HUDEP-2 (cell line): ENCODE data around the gene CADPS2.

Experiments used
- DNase-seq, 76 experiments: peaks; one replicate each; lab custom pipeline; 2025; ENCODE audit not compliant: unreplicated experiment in 76 of 76; lab: John Stamatoyannopoulos, UW

CADPS2 gene

GRCh38 chr7:122337011-122337410 is 549.2 kb downstream of the CADPS2 start:
- DNase-seq: no peak

GRCh38 chr7:122329145-122329802 is 557.0 kb downstream of the CADPS2 start:
- DNase-seq: no peak

DNA sequence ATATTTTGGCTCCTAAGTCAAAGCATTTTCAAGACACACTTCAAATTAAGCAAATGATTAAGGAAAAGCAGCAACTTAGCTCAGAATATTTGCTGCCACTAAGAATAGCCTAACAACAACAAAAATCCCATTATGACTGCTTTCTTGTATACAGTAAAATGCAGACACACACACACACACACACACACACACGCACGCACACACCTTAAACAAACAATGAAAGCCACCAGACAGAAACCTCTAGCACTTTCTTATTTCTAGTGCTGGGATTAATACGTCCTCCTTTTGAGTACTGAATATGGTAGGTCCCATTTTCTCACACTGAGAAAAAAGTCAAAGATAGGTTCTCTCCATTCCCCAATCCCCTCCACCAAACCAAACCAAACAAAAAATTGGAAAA is 558.3 kb downstream of the CADPS2 start:
- DNase-seq: no peak

- no peak for DNase-seq
Observed at GRCh38 chr7:122316467-122317388, 569.5 kb downstream of the CADPS2 start.

- DNase-seq: no peak
Observed at GRCh38 chr7:122315507-122316466, 570.5 kb downstream of the CADPS2 start.

GRCh38 chr7:122314284-122314683 is 572.0 kb downstream of the CADPS2 start:
- DNase-seq: no peak

- DNase-seq: no peak
Observed at GRCh38 chr7:122312789-122313188, 573.5 kb downstream of the CADPS2 start.

GRCh38 chr7:122311734-122312450 is 574.4 kb downstream of the CADPS2 start:
- no peak for DNase-seq

- DNase-seq: no peak
Observed at GRCh38 chr7:122311050-122311700, 575.1 kb downstream of the CADPS2 start.

- DNase-seq: no peak
Observed at GRCh38 chr7:122310119-122311021, 575.9 kb downstream of the CADPS2 start.

DNA sequence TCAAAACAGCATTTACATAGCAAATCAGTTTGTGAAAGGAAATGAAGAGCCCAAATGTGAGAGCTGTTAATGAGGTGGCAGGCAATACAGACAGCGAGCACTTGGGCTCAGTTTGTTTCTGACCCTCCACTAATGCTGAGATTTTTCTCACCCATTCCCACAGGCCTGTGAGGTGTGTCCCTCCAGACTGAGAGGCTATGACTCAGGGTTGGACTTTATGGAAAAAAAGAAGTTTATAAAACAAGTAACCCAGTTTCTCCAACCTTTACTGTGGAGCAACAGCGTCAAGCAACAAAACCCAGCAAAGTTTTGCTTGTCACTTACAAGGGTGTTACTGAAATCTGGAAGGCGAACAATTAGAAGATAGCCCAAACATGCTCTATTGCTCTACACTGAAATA is 576.8 kb downstream of the CADPS2 start:
- no peak for DNase-seq

DNA sequence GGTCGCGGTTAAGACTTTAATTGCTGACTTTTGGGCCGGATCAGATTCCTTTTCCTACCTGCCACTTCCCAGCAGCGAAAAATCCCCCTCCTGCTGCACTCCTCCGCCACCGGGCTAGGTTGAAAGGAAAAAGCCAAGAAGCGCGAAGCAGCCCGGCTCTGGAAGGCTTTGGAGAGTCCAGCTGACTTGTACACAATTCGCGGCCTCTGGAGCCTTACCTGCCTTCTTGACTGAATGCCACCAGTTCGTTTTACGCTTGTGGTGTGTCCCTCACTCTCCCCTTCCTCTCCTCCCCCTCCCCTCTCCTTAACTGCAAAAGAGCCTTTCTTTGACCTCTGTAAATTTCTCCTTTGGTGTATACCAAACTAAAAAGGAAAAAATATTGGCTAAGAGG is 579.0 kb downstream of the CADPS2 start:
- no peak for DNase-seq

- DNase-seq: no peak
Observed at GRCh38 chr7:122306320-122307227, 579.7 kb downstream of the CADPS2 start.

DNA sequence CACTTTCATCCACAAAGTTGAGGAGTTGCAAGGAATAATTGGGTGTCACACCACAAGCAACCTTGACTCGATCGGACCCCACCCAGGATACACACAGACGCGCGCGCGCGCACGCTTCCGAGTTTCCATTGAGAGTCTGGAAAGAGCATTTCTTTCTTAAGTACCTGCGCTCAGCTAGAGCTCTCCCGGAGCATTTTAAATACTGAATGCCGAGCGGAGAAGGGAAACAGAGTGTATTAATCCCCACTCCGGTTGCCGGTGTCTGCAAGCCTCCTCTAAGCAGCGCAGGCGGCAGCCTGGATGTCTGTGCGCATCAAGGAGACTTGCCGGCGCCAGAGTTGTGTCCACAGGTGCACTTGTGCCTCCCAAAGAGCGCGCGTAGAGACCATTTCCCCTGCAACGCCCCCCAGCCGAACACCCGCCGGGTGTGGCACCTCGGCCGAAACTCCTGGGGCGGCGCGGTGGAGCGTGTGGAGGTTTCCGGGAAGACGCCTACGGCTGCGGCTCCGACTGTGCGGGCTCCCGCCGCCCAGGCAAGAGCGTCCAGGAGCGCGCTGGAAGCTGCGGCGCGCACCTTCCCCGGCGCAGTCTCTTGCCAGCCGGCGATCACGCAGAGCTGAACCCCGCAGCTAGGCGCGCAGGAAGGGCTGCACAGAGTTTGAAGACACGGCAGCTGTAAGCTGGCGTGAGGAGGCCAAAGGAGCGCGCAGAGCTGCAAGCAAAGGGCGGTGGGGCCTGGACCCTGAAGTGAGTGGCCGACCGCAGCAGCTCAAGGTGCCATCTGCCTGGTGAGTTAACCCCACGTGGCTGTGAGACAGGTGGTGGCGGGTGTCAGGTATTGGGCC is 580.6 kb downstream of the CADPS2 start:
- DNase-seq: no peak

GRCh38 chr7:122304996-122305421 is 581.3 kb downstream of the CADPS2 start:
- DNase-seq: no peak

- DNase-seq: no peak
Observed at GRCh38 chr7:122304319-122304975, 581.8 kb downstream of the CADPS2 start, which contains the start of gene FEZF1. Gene FEZF1 (minus strand): TSS chr7:122304750. CDS start chr7:122304437, 313 bp downstream.
